H9 (cell line): ENCODE results near the gene CHCHD4. TPM values are rescaled to one million over a fixed set of nuclear protein-coding genes. Genes with fewer than 3 reads are reported as not detected.

ENCODE experiments used
- DNase-seq: peaks from one replicate; pipeline ENCODE4 v3.0.0-alpha.2; 2017
- H2AFZ ChIP-seq: one replicate; pipeline ENCODE4 v1.6.1; 2013; ENCODE audit warnings: mild to moderate bottlenecking, low read length, control low read depth, moderate library complexity
- H2AK5ac ChIP-seq: 2 replicates; pipeline ENCODE4 v1.6.1; 2013; ENCODE audit warnings: low read length, control low read depth, mixed read lengths; ENCODE audit not compliant: insufficient read length
- H2BK120ac ChIP-seq: one replicate; pipeline ENCODE4 v1.6.1; 2013; ENCODE audit warnings: low read depth, mild to moderate bottlenecking, low read length, control low read depth, inconsistent platforms; ENCODE audit not compliant: poor library complexity, severe bottlenecking
- H2BK12ac ChIP-seq: 2 replicates; pipeline ENCODE4 v1.6.1; 2013; ENCODE audit warnings: low read length, control low read depth, mixed read lengths, low read depth; ENCODE audit not compliant: insufficient read length
- H2BK15ac ChIP-seq: 2 replicates; pipeline ENCODE4 v1.6.1; 2013; ENCODE audit warnings: low read depth, low read length, control low read depth
- H2BK20ac ChIP-seq: one replicate; pipeline ENCODE4 v1.6.1; 2013; ENCODE audit warnings: low read depth, mild to moderate bottlenecking, low read length, control low read depth, inconsistent platforms; ENCODE audit not compliant: poor library complexity, severe bottlenecking
- H2BK5ac ChIP-seq: 2 replicates; pipeline ENCODE4 v1.6.1; 2013; ENCODE audit warnings: low read length, control low read depth, mixed read lengths; ENCODE audit not compliant: insufficient read length
- H3K14ac ChIP-seq: 2 replicates; pipeline ENCODE4 v1.6.1; 2013; ENCODE audit warnings: low read length, control low read depth; ENCODE audit not compliant: insufficient read depth
- H3K18ac ChIP-seq: 2 replicates; pipeline ENCODE4 v1.6.1; 2013; ENCODE audit warnings: low read depth, mild to moderate bottlenecking, mixed read lengths, low read length, control low read depth; ENCODE audit not compliant: insufficient read length
- H3K23ac ChIP-seq: 2 replicates; pipeline ENCODE4 v1.6.1; 2013; ENCODE audit warnings: low read length, control low read depth, mixed read lengths, low read depth; ENCODE audit not compliant: insufficient read length
- H3K23me2 ChIP-seq: 2 replicates; pipeline ENCODE4 v1.6.1; 2013; ENCODE audit warnings: low read depth, mild to moderate bottlenecking, mixed read lengths, low read length, control low read depth; ENCODE audit not compliant: insufficient read length, poor library complexity, severe bottlenecking
- H3K27ac ChIP-seq: 2 replicates; pipeline ENCODE4 v1.5.1; 2013; ENCODE audit warnings: low read length, control low read depth, mixed read lengths, low read depth; ENCODE audit not compliant: insufficient read length
- H3K27me3 ChIP-seq: 2 replicates; pipeline ENCODE4 v1.6.1; 2013; ENCODE audit warnings: low read length, control low read depth, inconsistent platforms; ENCODE audit not compliant: insufficient read depth
- H3K4ac ChIP-seq: 2 replicates; pipeline ENCODE4 v1.6.1; 2013; ENCODE audit warnings: low read depth, mild to moderate bottlenecking, control low read depth, inconsistent platforms, low read length, moderate library complexity
- H3K4me1 ChIP-seq: 2 replicates; pipeline ENCODE4 v1.6.1; 2013; ENCODE audit warnings: low read length, control low read depth, inconsistent platforms; ENCODE audit not compliant: insufficient read depth
- H3K4me2 ChIP-seq: 2 replicates; pipeline ENCODE4 v1.6.1; 2013; ENCODE audit warnings: low read length, control low read depth, mixed read lengths; ENCODE audit not compliant: insufficient read length, insufficient read depth
- H3K56ac ChIP-seq: 2 replicates; pipeline ENCODE4 v1.6.1; 2013; ENCODE audit warnings: low read depth, mild to moderate bottlenecking, mixed read lengths, low read length, control low read depth; ENCODE audit not compliant: insufficient read length
- H3K79me1 ChIP-seq: 2 replicates; pipeline ENCODE4 v1.6.1; 2013; ENCODE audit warnings: low read depth, mild to moderate bottlenecking, moderate library complexity, low read length, control low read depth, inconsistent platforms; ENCODE audit not compliant: insufficient read depth, poor library complexity, severe bottlenecking
- H3K79me2 ChIP-seq: 2 replicates; pipeline ENCODE4 v1.6.1; 2013; ENCODE audit warnings: low read length, control low read depth, inconsistent platforms; ENCODE audit not compliant: insufficient read depth
- H3K9ac ChIP-seq: 2 replicates; pipeline ENCODE4 v1.6.1; 2013; ENCODE audit warnings: low read length, control low read depth, mixed read lengths; ENCODE audit not compliant: insufficient read length; ENCODE audit errors: extremely low read depth
- H3K9me3 ChIP-seq: one replicate; pipeline ENCODE4 v1.6.1; 2013; ENCODE audit warnings: low read depth, low read length, inconsistent platforms; ENCODE audit not compliant: control insufficient read depth
- H3T11ph ChIP-seq: one replicate; pipeline ENCODE4 v1.6.1; 2013; ENCODE audit warnings: mild to moderate bottlenecking, low read length, control low read depth, inconsistent platforms
- H4K20me1 ChIP-seq: one replicate; pipeline ENCODE4 v1.6.1; 2013; ENCODE audit not compliant: control insufficient read depth, insufficient read length, insufficient read depth
- H4K5ac ChIP-seq: 2 replicates; pipeline ENCODE4 v1.6.1; 2013; ENCODE audit warnings: low read depth, mild to moderate bottlenecking, mixed read lengths, low read length, control low read depth; ENCODE audit not compliant: insufficient read length
- H4K8ac ChIP-seq: replicated peaks from 2 replicates; pipeline ENCODE4 v1.6.1; 2013; ENCODE audit warnings: low read length, control low read depth, mixed read lengths, low read depth; ENCODE audit not compliant: insufficient read length
- H4K91ac ChIP-seq: 2 replicates; pipeline ENCODE4 v1.6.1; 2013; ENCODE audit warnings: low read depth, mild to moderate bottlenecking, moderate library complexity, mixed read lengths, low read length, control low read depth; ENCODE audit not compliant: insufficient read length
- H3K27ac Mint-ChIP-seq, 3 experiments: 2 replicates in 2 of 3; 3 replicates in 1 of 3; pipeline ENCODE4 v1.8.0; 2020 to 2021; ENCODE audit warnings: mixed read lengths in 3 of 3, mild to moderate bottlenecking in 1 of 3, moderate library complexity in 1 of 3
- H3K27me3 Mint-ChIP-seq: 2 replicates; pipeline ENCODE4 v1.8.0; 2021; ENCODE audit warnings: low read depth, mild to moderate bottlenecking, moderate library complexity, mixed read lengths
- H3K36me3 Mint-ChIP-seq, 3 experiments: 2 replicates in 2 of 3; 3 replicates in 1 of 3; pipeline ENCODE4 v1.8.0; 2020 to 2021; ENCODE audit warnings: low read depth in 3 of 3, mixed read lengths in 3 of 3; ENCODE audit not compliant: insufficient read depth in 1 of 3
- H3K4me1 Mint-ChIP-seq, 2 experiments: 2 replicates each; pipeline ENCODE4 v1.8.0; 2020; ENCODE audit warnings: mixed read lengths in 2 of 2
- H3K4me3 Mint-ChIP-seq, 2 experiments: 2 replicates in 1 of 2; 3 replicates in 1 of 2; pipeline ENCODE4 v1.8.0; 2020 to 2021; ENCODE audit warnings: mild to moderate bottlenecking in 2 of 2, mixed read lengths in 2 of 2, moderate library complexity in 1 of 2
- H3K9me3 Mint-ChIP-seq, 2 experiments: 2 replicates in 1 of 2; 3 replicates in 1 of 2; pipeline ENCODE4 v1.8.0; 2020; ENCODE audit warnings: mild to moderate bottlenecking in 2 of 2, mixed read lengths in 2 of 2, moderate library complexity in 1 of 2
- WGBS: extraction: QIAGEN DNeasy Blood & Tissue Kit; methylation state at CpG from one replicate; pipeline ENCODE4 v1.1.7; 2013; ENCODE audit warnings: missing lambda C conversion rate, low lambda C conversion rate, mixed read lengths; ENCODE audit not compliant: insufficient read length; ENCODE audit errors: extremely low coverage; 5-methylcytosine and 5-hydroxymethylcytosine counted together
- total RNA-seq: library from RNA; stranded (reverse); gene quantifications from 2 replicates; pipeline ENCODE4 v1.2.1, GENCODE V29; 2021
- TF ChIP-seq, protein P1 (sequence below): fragments of 200-600 bp; sonication (generic); conservative IDR thresholded peaks from 3 replicates; pipeline ENCODE4 v1.8.0; 2021; ENCODE audit warnings: antibody characterized with exemption, mild to moderate bottlenecking

Gene CHCHD4
- total RNA-seq, 1 experiment from 2014 or later: 13.7 TPM

DNA sequence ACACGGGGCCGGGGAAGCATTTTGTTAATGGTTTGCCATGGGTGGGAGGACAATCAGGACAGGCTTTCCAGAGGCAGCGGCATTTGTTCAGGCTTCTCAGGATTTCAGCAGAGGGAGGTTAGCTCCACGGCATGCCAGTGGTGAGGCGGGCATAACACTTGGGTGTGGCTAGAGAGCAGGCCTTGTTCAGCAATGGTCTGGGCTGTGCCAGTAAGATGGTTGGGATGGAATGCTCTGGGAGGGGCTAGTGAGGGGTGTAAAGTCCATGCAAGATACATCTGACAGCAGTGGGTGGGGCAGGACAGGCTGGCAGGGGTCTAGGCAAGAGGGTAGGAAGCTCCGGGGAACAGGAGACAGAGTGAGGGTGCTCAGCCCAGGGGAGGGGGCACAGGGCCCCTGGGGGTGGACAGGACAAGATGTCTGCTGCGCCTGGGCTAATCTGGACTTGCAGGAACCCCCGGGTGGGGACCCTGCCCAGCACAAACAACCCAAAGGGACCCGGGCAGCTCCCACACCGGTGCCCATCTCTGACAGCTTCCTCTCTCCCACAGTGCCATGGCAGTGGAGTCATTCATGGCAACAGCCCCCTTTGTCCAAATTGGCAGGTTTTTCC, 8.6 kb upstream of the CHCHD4 start:
- Histone ChIP-seq H2BK5ac (no peak overlapping the region), H4K8ac (no peak overlapping the region), H3T11ph (no peak overlapping the region), H2BK20ac (no peak overlapping the region), H4K20me1 (no peaks in the 10 kb centered on the region), H3K79me2 (no peaks in the 10 kb centered on the region), H3K4ac (no peak overlapping the region), H3K23ac (no peak overlapping the region), H3K56ac (no peak overlapping the region), H3K79me1 (no peaks in the 10 kb centered on the region), H2BK120ac (no peak overlapping the region), H2AFZ (no peak overlapping the region), H3K9me3 (no peaks in the 10 kb centered on the region), H3K23me2 (no peaks in the 10 kb centered on the region), H3K4me2 (no peak overlapping the region), H2AK5ac (no peak overlapping the region), H2BK15ac (no peak overlapping the region), H3K4me1 (no peaks in the 10 kb centered on the region), H4K5ac (no peak overlapping the region), H2BK12ac (no peak overlapping the region), H4K91ac (no peak overlapping the region), H3K14ac (no peak overlapping the region), H3K9ac (no peak overlapping the region), H3K27me3 (no peaks in the 10 kb centered on the region), H3K18ac (no peak overlapping the region), H3K27ac (no peak overlapping the region)
- no peak for DNase-seq
- H3K4me1 Mint-ChIP-seq: no peaks in the 10 kb centered on the region
- H3K9me3 Mint-ChIP-seq: no peaks in the 10 kb centered on the region
- peak overlapping the region in 2 of 3 experiments; percentile 20 to 34; a peak in 2 of 7 replicates for H3K27ac Mint-ChIP-seq
- H3K27me3 Mint-ChIP-seq: no peaks in the 10 kb centered on the region
- H3K36me3 Mint-ChIP-seq: peaks cover 26 to 85% (median 76%) of the 10 kb centered on the region in 3 experiments; a peak in 6 of 7 replicates
- no peak overlapping the region for H3K4me3 Mint-ChIP-seq
- no CpG with 5 or more reads among the region's 10 CpGs for WGBS
- TF ChIP-seq, protein P1, sequence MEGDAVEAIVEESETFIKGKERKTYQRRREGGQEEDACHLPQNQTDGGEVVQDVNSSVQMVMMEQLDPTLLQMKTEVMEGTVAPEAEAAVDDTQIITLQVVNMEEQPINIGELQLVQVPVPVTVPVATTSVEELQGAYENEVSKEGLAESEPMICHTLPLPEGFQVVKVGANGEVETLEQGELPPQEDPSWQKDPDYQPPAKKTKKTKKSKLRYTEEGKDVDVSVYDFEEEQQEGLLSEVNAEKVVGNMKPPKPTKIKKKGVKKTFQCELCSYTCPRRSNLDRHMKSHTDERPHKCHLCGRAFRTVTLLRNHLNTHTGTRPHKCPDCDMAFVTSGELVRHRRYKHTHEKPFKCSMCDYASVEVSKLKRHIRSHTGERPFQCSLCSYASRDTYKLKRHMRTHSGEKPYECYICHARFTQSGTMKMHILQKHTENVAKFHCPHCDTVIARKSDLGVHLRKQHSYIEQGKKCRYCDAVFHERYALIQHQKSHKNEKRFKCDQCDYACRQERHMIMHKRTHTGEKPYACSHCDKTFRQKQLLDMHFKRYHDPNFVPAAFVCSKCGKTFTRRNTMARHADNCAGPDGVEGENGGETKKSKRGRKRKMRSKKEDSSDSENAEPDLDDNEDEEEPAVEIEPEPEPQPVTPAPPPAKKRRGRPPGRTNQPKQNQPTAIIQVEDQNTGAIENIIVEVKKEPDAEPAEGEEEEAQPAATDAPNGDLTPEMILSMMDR: no peak
